ENCODE results near the gene PPIG. TPM values are rescaled to one million over a fixed set of nuclear protein-coding genes. Genes with fewer than 3 reads are reported as not detected.
A peak's percentile ranks its signal among the peaks of the same experiment; 100 is the strongest.
"Not testable (repeated sequence)": the region's sequence is repeated elsewhere in the genome, so short reads cannot be mapped to it uniquely, and the experiment has no call there.

Gene PPIG
- total RNA-seq (10 to 100 TPM; 41.3 to 49.4 (median 45.2) TPM), polyA plus RNA-seq (40.4 TPM)
- long read RNA-seq, donor 1, full-length matches to known transcripts: 23 of 74 reads
- long read RNA-seq, donor 1, partial matches to known transcripts: 31 of 74 reads
- long read RNA-seq, donor 1, other reads (novel, unspliced or antisense): 20 of 74 reads
- long read RNA-seq, donor 2, transcript PPIG-207 (14 exons, 2,498 nt): major isoform, 7 of 16 reads
- long read RNA-seq, donor 2, partial matches to known transcripts: 2 of 16 reads
- long read RNA-seq, donor 2, other reads (novel, unspliced or antisense): 5 of 16 reads
- long read RNA-seq, donor 3, full-length matches to known transcripts: 15 of 45 reads
- long read RNA-seq, donor 3, partial matches to known transcripts: 20 of 45 reads
- long read RNA-seq, donor 3, other reads (novel, unspliced or antisense): 10 of 45 reads
- long read RNA-seq, donor 4, transcript PPIG-207 (14 exons, 2,498 nt): major isoform, 11 of 22 reads
- long read RNA-seq, donor 4, partial matches to known transcripts: 1 of 22 reads
- long read RNA-seq, donor 4, other reads (novel, unspliced or antisense): 10 of 22 reads

- peak; percentile 98 for ATAC-seq
- intact Hi-C loops (cut with DNase I): no loop called here
- Histone ChIP-seq H3K27ac (ENCODE audit: low read length) (peak within 1 kb of the TSS; percentile 71), H3K27me3 (ENCODE audit: control insufficient read depth, insufficient read depth) (no peaks in the 10 kb centered on the region), H3K9me3 (ENCODE audit: control insufficient read depth, low read length) (no peaks in the 10 kb centered on the region), H3K4me1 (ENCODE audit: control insufficient read depth, insufficient read depth, low read length) (no peaks in the 10 kb centered on the region), H3K4me3 (ENCODE audit: low read length) (peak within 1 kb of the TSS; percentile 61)
- peak; percentile 91 to 96 (median 95) for DNase-seq
- 5% methylated on average over 49 of the region's 49 CpGs for WGBS
Observed at GRCh38 chr2:169584005-169584877, at the start of gene PPIG. Gene PPIG, plus strand, starts transcription at chr2:169584351. Its CDS starts 19,691 bp downstream, at chr2:169604042.

- H3K27me3 ChIP-seq (ENCODE audit: control insufficient read depth, insufficient read depth); H3K9me3 ChIP-seq (ENCODE audit: control insufficient read depth, low read length); intact Hi-C loops (cut with DNase I); H3K4me1 ChIP-seq (ENCODE audit: control insufficient read depth, insufficient read depth, low read length); DNase-seq; H3K4me3 ChIP-seq (ENCODE audit: low read length); H3K27ac ChIP-seq (ENCODE audit: low read length); ATAC-seq: not testable (repeated sequence)
- WGBS: 98% methylated on average over 2 of the region's 2 CpGs
Observed at GRCh38 chr2:169539460-169539859, 44.7 kb upstream of the PPIG start.

GRCh38 chr2:169540146-169540545, 44.0 kb upstream of the PPIG start:
- DNase-seq (no peak), ATAC-seq (no peak)
- H3K27ac ChIP-seq (ENCODE audit: low read length): no peak overlapping the region
- no peaks in the 10 kb centered on the region for H3K27me3 ChIP-seq (ENCODE audit: control insufficient read depth, insufficient read depth)
- intact Hi-C loops (cut with DNase I): no loop called here
- H3K9me3 ChIP-seq (ENCODE audit: control insufficient read depth, low read length): no peaks in the 10 kb centered on the region
- 58% methylated on average over 2 of the region's 2 CpGs for WGBS
- no peaks in the 10 kb centered on the region for H3K4me1 ChIP-seq (ENCODE audit: control insufficient read depth, insufficient read depth, low read length)
- no peak overlapping the region for H3K4me3 ChIP-seq (ENCODE audit: low read length)

- no peaks in the 10 kb centered on the region for H3K9me3 ChIP-seq (ENCODE audit: control insufficient read depth, low read length)
- DNase-seq (no peak), ATAC-seq (no peak)
- H3K27me3 ChIP-seq (ENCODE audit: control insufficient read depth, insufficient read depth): no peaks in the 10 kb centered on the region
- intact Hi-C loops (cut with DNase I): no loop called here
- no peak overlapping the region for H3K4me3 ChIP-seq (ENCODE audit: low read length)
- WGBS: 88% methylated on average over 3 of the region's 3 CpGs
- no peak overlapping the region for H3K27ac ChIP-seq (ENCODE audit: low read length)
- H3K4me1 ChIP-seq (ENCODE audit: control insufficient read depth, insufficient read depth, low read length): no peaks in the 10 kb centered on the region
Observed at GRCh38 chr2:169542433-169542832, 41.7 kb upstream of the PPIG start.

GRCh38 chr2:169546756-169547155, 37.4 kb upstream of the PPIG start:
- ATAC-seq (no peak), DNase-seq (no peak)
- Histone ChIP-seq H3K27me3 (ENCODE audit: control insufficient read depth, insufficient read depth) (no peaks in the 10 kb centered on the region), H3K4me1 (ENCODE audit: control insufficient read depth, insufficient read depth, low read length) (no peaks in the 10 kb centered on the region), H3K9me3 (ENCODE audit: control insufficient read depth, low read length) (no peaks in the 10 kb centered on the region), H3K27ac (ENCODE audit: low read length) (no peak overlapping the region), H3K4me3 (ENCODE audit: low read length) (no peak overlapping the region)
- WGBS: 93% methylated on average over 2 of the region's 2 CpGs
- intact Hi-C loops (cut with DNase I): no loop called here

GRCh38 chr2:169561364-169561763, 22.8 kb upstream of the PPIG start:
- no peak for DNase-seq
- intact Hi-C loops (cut with DNase I): no loop called here

GRCh38 chr2:169562084-169562483, 22.1 kb upstream of the PPIG start:
- H3K4me3 ChIP-seq (ENCODE audit: low read length); intact Hi-C loops (cut with DNase I); DNase-seq; H3K27ac ChIP-seq (ENCODE audit: low read length); H3K4me1 ChIP-seq (ENCODE audit: control insufficient read depth, insufficient read depth, low read length); H3K9me3 ChIP-seq (ENCODE audit: control insufficient read depth, low read length); H3K27me3 ChIP-seq (ENCODE audit: control insufficient read depth, insufficient read depth); ATAC-seq: not testable (repeated sequence)
- WGBS: 98% methylated on average over 5 of the region's 5 CpGs

More at GRCh38 chr2:169561364-169561763, 22.8 kb upstream of the PPIG start:
- ATAC-seq: no peak
- Histone ChIP-seq H3K4me3 (ENCODE audit: low read length) (no peak overlapping the region), H3K27me3 (ENCODE audit: control insufficient read depth, insufficient read depth) (no peaks in the 10 kb centered on the region), H3K9me3 (ENCODE audit: control insufficient read depth, low read length) (no peaks in the 10 kb centered on the region), H3K4me1 (ENCODE audit: control insufficient read depth, insufficient read depth, low read length) (no peaks in the 10 kb centered on the region), H3K27ac (ENCODE audit: low read length) (no peak overlapping the region)
- WGBS: 97% methylated on average over 1 of the region's 1 CpG

- Histone ChIP-seq H3K4me1 (ENCODE audit: control insufficient read depth, insufficient read depth, low read length) (no peaks in the 10 kb centered on the region), H3K4me3 (ENCODE audit: low read length) (no peak overlapping the region), H3K27me3 (ENCODE audit: control insufficient read depth, insufficient read depth) (no peaks in the 10 kb centered on the region), H3K27ac (ENCODE audit: low read length) (no peak overlapping the region), H3K9me3 (ENCODE audit: control insufficient read depth, low read length) (no peaks in the 10 kb centered on the region)
- DNase-seq (no peak), ATAC-seq (no peak)
- intact Hi-C loops (cut with DNase I): no loop called here
- WGBS: 97% methylated on average over 2 of the region's 2 CpGs
Observed at GRCh38 chr2:169562519-169562918, 21.6 kb upstream of the PPIG start.

GRCh38 chr2:169565686-169566085, 18.5 kb upstream of the PPIG start:
- Histone ChIP-seq H3K4me1 (ENCODE audit: control insufficient read depth, insufficient read depth, low read length) (no peaks in the 10 kb centered on the region), H3K4me3 (ENCODE audit: low read length) (no peak overlapping the region), H3K9me3 (ENCODE audit: control insufficient read depth, low read length) (no peaks in the 10 kb centered on the region), H3K27me3 (ENCODE audit: control insufficient read depth, insufficient read depth) (no peaks in the 10 kb centered on the region), H3K27ac (ENCODE audit: low read length) (no peak overlapping the region)
- intact Hi-C loops (cut with DNase I): no loop called here
- 45% methylated on average over 1 of the region's 1 CpG for WGBS
- no peak for ATAC-seq
- DNase-seq: no peak

GRCh38 chr2:169569948-169570347, 14.2 kb upstream of the PPIG start:
- H3K9me3 ChIP-seq (ENCODE audit: control insufficient read depth, low read length): no peaks in the 10 kb centered on the region
- ATAC-seq (no peak), DNase-seq (no peak)
- WGBS: 81% methylated on average over 2 of the region's 2 CpGs
- H3K4me1 ChIP-seq (ENCODE audit: control insufficient read depth, insufficient read depth, low read length): no peaks in the 10 kb centered on the region
- no peaks in the 10 kb centered on the region for H3K27me3 ChIP-seq (ENCODE audit: control insufficient read depth, insufficient read depth)
- H3K27ac ChIP-seq (ENCODE audit: low read length): no peak overlapping the region
- H3K4me3 ChIP-seq (ENCODE audit: low read length): no peak overlapping the region
- intact Hi-C loops (cut with DNase I): no loop called here

- H3K27ac ChIP-seq (ENCODE audit: low read length); DNase-seq; H3K4me3 ChIP-seq (ENCODE audit: low read length); intact Hi-C loops (cut with DNase I); ATAC-seq; H3K4me1 ChIP-seq (ENCODE audit: control insufficient read depth, insufficient read depth, low read length); H3K27me3 ChIP-seq (ENCODE audit: control insufficient read depth, insufficient read depth); H3K9me3 ChIP-seq (ENCODE audit: control insufficient read depth, low read length): not testable (repeated sequence)
- WGBS: 93% methylated on average over 4 of the region's 4 CpGs
Observed at GRCh38 chr2:169570752-169571151, 13.4 kb upstream of the PPIG start.

Data from right cardiac atrium (tissue), 5 donors.